ENCODE results near the gene CFP.

DNA sequence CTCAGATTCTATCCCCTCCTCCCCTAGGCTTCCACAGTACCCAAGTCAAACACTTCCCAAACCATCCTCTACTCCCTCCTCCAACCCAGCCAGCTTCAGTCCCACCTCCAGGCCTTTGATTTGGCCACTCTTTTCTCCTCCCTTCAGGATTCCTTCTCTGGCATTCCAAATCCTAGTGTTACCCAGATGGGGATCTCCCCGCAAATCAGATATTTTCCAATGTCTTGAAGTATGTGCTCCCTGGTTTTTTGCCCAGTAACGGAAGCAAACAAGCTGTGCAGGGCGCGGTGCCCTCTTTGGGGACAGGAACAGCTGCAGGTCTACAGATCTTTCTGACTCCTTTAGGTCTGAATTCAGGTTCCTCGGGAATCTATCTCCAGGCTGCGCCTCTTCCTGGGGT, 7.9 kb downstream of the CFP start:
- no peak for TF ChIP-seq CTCF (IDR thresholded peaks at IDR 0.05)
- no peak for TF ChIP-seq ZFX (IDR thresholded peaks at IDR 0.05; ENCODE audit: borderline replicate concordance)
